HG03196 (cell line): ENCODE measurements around the gene BAG2.

Source experiments
- ATAC-seq: cut with Tn5 transposase; IDR thresholded peaks from one replicate; pipeline ENCODE4 v1.9.1; 2021; ENCODE audit not compliant: unreplicated experiment

The BAG2 gene

GRCh38 chr6:57221191-57221935 lies 49.2 kb downstream of the BAG2 start:
- peak; percentile 72 for ATAC-seq

GRCh38 chr6:57221936-57222742 lies 50.0 kb downstream of the BAG2 start, which contains the start of gene RAB23:
Gene RAB23 (minus strand): TSS chr6:57222307. CDS start chr6:57210380, 11,927 bp downstream.
- peak; percentile 72 for ATAC-seq

GRCh38 chr6:57222743-57223077 lies 50.6 kb downstream of the BAG2 start:
- ATAC-seq = no peak

- no peak for ATAC-seq
These were observed 52.8 kb downstream of the BAG2 start for GRCh38 chr6:57224769-57225515.

GRCh38 chr6:57226221-57226620 lies 54.1 kb downstream of the BAG2 start:
- no peak for ATAC-seq
